Measurements from ENCODE around the gene OS9.

OS9 gene

DNA sequence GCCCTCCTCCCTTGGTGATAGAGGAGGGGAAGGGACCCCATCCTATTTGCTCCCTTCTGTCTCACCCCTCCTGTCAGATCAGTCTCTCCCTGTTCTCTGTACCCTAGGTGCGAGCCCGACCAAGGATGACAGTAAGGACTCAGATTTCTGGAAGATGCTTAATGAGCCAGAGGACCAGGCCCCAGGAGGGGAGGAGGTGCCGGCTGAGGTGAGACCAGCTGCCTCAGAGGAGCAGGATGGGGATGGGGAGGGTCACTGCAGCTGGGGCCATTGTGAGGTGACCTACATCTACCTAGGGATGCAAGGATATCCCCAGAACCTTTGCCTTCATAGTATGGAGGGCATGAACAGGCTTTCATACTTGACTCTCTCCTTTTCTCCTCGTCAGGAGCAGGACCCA is 22.4 kb downstream of the OS9 start:
- H3K9me3 ChIP-seq (ENCODE audit: insufficient read depth, low read depth, low read length), result no peaks in the 10 kb centered on the region

DNA sequence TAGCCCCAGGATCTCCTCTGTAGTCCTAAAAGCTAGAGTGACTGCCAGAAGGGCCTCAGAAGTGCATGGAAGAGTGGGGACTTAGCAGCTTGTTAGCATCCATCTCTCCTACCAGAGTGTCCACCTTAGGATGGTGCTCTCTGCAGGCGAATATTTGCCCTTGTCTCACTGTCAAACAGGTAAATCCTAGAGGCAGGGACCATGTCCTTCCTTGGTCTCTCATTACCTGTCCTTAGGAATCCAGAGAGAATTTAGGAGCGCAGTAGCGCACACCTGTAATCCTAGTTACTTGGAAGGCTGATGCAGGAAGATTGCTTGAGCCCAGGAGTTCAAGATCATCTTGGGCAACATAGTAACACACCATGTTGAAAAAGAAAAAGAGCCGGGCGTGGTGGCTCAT is 23.2 kb downstream of the OS9 start:
- H3K4ac ChIP-seq (ENCODE audit: low read depth, low read length), result no peak overlapping the region
- DNase-seq, result no peak
- no peak overlapping the region for H4K8ac ChIP-seq (ENCODE audit: low read depth, low read length)
- no peak overlapping the region for H2BK120ac ChIP-seq (ENCODE audit: insufficient read depth, low read length, poor library complexity)
- no peaks in the 10 kb centered on the region for H3K79me2 ChIP-seq (ENCODE audit: control insufficient read depth, insufficient read depth, low read length, poor library complexity)
- H4K91ac ChIP-seq (ENCODE audit: low read depth, low read length), result no peak overlapping the region
- WGBS (ENCODE audit: extremely low coverage, insufficient coverage, insufficient read length), result no CpG with 5 or more reads among the region's 5 CpGs
- no peak overlapping the region for H3K4me3 ChIP-seq (ENCODE audit: low read depth, low read length)
- peaks cover 46 to 58% of the 10 kb centered on the region in 2 experiments for H3K36me3 ChIP-seq (ENCODE audit: control insufficient read depth in 1 of 2, insufficient read depth in 2 of 2, low read length in 2 of 2)
- H3K18ac ChIP-seq (ENCODE audit: low read length), result no peak overlapping the region
- peaks cover 1% of the 10 kb centered on the region for H3K9me3 ChIP-seq (ENCODE audit: insufficient read depth, low read depth, low read length)
- H2BK5ac ChIP-seq (ENCODE audit: low read depth, low read length, poor library complexity), result no peak overlapping the region
- no peak overlapping the region for H3K9ac ChIP-seq (ENCODE audit: low read length)
- H2BK12ac ChIP-seq (ENCODE audit: low read length), result no peak overlapping the region
- H3K4me1 ChIP-seq (ENCODE audit: control insufficient read depth in 1 of 2, insufficient read depth in 2 of 2, low read length in 2 of 2), result no peaks in the 10 kb centered on the region
- no peak overlapping the region for H3K14ac ChIP-seq (ENCODE audit: low read length)
- no peaks in the 10 kb centered on the region for H3K27me3 ChIP-seq (ENCODE audit: insufficient read depth, low read length)
- H2AFZ ChIP-seq (ENCODE audit: insufficient read depth, low read length, poor library complexity), result no peak overlapping the region
- H3K23ac ChIP-seq (ENCODE audit: low read length), result no peak overlapping the region
- H3K79me1 ChIP-seq (ENCODE audit: low read length), result no peaks in the 10 kb centered on the region
- no peak overlapping the region for H4K12ac ChIP-seq (ENCODE audit: low read depth, low read length)
- H2AK5ac ChIP-seq (ENCODE audit: low read length), result no peak overlapping the region
- no peak overlapping the region for H3K4me2 ChIP-seq (ENCODE audit: low read length)
- H3K27ac ChIP-seq (ENCODE audit: low read depth, low read length), result no peak overlapping the region

More for the DNA sequence above, 22.4 kb downstream of the OS9 start:
- H3K27me3 ChIP-seq (ENCODE audit: insufficient read depth, low read length), result no peaks in the 10 kb centered on the region
- no peak overlapping the region for H2AFZ ChIP-seq (ENCODE audit: insufficient read depth, low read length, poor library complexity)
- no peak overlapping the region for H3K9ac ChIP-seq (ENCODE audit: low read length)
- no peak overlapping the region for H2BK120ac ChIP-seq (ENCODE audit: insufficient read depth, low read length, poor library complexity)
- no peak overlapping the region for H3K4ac ChIP-seq (ENCODE audit: low read depth, low read length)
- no peak overlapping the region for H3K23ac ChIP-seq (ENCODE audit: low read length)
- H3K4me3 ChIP-seq (ENCODE audit: low read depth, low read length), result no peak overlapping the region
- no peak overlapping the region for H3K18ac ChIP-seq (ENCODE audit: low read length)
- H3K79me2 ChIP-seq (ENCODE audit: control insufficient read depth, insufficient read depth, low read length, poor library complexity), result no peaks in the 10 kb centered on the region
- no peak overlapping the region for H4K91ac ChIP-seq (ENCODE audit: low read depth, low read length)
- H3K36me3 ChIP-seq (ENCODE audit: control insufficient read depth in 1 of 2, insufficient read depth in 2 of 2, low read length in 2 of 2), result peaks cover 43 to 52% of the 10 kb centered on the region in 2 experiments
- H3K79me1 ChIP-seq (ENCODE audit: low read length), result no peaks in the 10 kb centered on the region
- WGBS (ENCODE audit: extremely low coverage, insufficient coverage, insufficient read length), result no CpG with 5 or more reads among the region's 4 CpGs
- no peak overlapping the region for H3K27ac ChIP-seq (ENCODE audit: low read depth, low read length)
- no peak for DNase-seq
- H3K4me2 ChIP-seq (ENCODE audit: low read length), result no peak overlapping the region
- H2BK5ac ChIP-seq (ENCODE audit: low read depth, low read length, poor library complexity), result no peak overlapping the region
- no peak overlapping the region for H4K12ac ChIP-seq (ENCODE audit: low read depth, low read length)
- no peaks in the 10 kb centered on the region for H3K4me1 ChIP-seq (ENCODE audit: control insufficient read depth in 1 of 2, insufficient read depth in 2 of 2, low read length in 2 of 2)
- H2AK5ac ChIP-seq (ENCODE audit: low read length), result no peak overlapping the region
- H4K8ac ChIP-seq (ENCODE audit: low read depth, low read length), result no peak overlapping the region
- H3K14ac ChIP-seq (ENCODE audit: low read length), result no peak overlapping the region
- H2BK12ac ChIP-seq (ENCODE audit: low read length), result no peak overlapping the region

DNA sequence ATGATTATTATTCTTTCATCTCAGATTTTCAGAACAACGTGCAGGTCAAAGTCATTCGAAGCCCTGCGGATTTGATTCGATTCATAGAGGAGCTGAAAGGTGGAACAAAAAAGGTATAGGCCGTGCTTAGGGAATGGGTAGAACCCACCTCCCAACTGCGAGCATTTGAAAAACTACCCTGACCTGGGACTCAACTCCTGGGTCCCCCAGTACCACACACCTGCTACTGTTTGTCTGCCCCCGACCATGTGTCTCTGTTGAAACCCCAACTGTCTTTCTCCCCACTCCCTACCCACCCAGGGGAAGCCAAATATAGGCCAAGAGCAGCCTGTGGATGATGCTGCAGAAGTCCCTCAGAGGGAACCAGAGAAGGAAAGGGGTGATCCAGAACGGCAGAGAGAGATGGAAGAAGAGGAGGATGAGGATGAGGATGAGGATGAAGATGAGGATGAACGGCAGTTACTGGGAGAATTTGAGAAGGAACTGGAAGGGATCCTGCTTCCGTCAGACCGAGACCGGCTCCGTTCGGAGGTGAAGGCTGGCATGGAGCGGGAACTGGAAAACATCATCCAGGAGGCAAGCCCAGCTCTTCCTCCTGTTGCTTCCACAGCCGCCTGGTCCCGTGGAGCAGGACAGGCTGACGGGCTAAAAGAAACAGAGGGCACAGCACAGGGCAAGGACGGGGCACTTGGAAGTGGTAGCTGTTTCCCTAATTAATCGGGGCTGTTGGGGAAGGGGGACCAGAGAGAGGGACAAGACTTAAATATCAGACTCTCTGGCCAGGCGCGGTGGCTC is 24.1 kb downstream of the OS9 start:
- Histone ChIP-seq H3K23ac (ENCODE audit: low read length) (no peak overlapping the region), H3K27ac (ENCODE audit: low read depth, low read length) (no peak overlapping the region), H2AK5ac (ENCODE audit: low read length) (no peak overlapping the region), H2BK12ac (ENCODE audit: low read length) (no peak overlapping the region), H2BK120ac (ENCODE audit: insufficient read depth, low read length, poor library complexity) (no peak overlapping the region), H3K4me3 (ENCODE audit: low read depth, low read length) (no peak overlapping the region), H3K9ac (ENCODE audit: low read length) (no peak overlapping the region), H4K91ac (ENCODE audit: low read depth, low read length) (no peak overlapping the region), H3K79me2 (ENCODE audit: control insufficient read depth, insufficient read depth, low read length, poor library complexity) (no peaks in the 10 kb centered on the region), H4K12ac (ENCODE audit: low read depth, low read length) (no peak overlapping the region), H2AFZ (ENCODE audit: insufficient read depth, low read length, poor library complexity) (no peak overlapping the region), H3K14ac (ENCODE audit: low read length) (no peak overlapping the region), H3K79me1 (ENCODE audit: low read length) (no peaks in the 10 kb centered on the region), H2BK5ac (ENCODE audit: low read depth, low read length, poor library complexity) (no peak overlapping the region), H3K4me2 (ENCODE audit: low read length) (no peak overlapping the region), H3K18ac (ENCODE audit: low read length) (no peak overlapping the region), H3K4me1 (ENCODE audit: control insufficient read depth in 1 of 2, insufficient read depth in 2 of 2, low read length in 2 of 2) (no peaks in the 10 kb centered on the region), H3K36me3 (ENCODE audit: control insufficient read depth in 1 of 2, insufficient read depth in 2 of 2, low read length in 2 of 2) (peaks cover 46 to 58% of the 10 kb centered on the region in 2 experiments), H3K27me3 (ENCODE audit: insufficient read depth, low read length) (no peaks in the 10 kb centered on the region), H4K8ac (ENCODE audit: low read depth, low read length) (no peak overlapping the region), H3K4ac (ENCODE audit: low read depth, low read length) (no peak overlapping the region), H3K9me3 (ENCODE audit: insufficient read depth, low read depth, low read length) (peaks cover 1% of the 10 kb centered on the region)
- no peak for DNase-seq
- 100% methylated on average over 2 of the region's 22 CpGs for WGBS (ENCODE audit: extremely low coverage, insufficient coverage, insufficient read length)

DNA sequence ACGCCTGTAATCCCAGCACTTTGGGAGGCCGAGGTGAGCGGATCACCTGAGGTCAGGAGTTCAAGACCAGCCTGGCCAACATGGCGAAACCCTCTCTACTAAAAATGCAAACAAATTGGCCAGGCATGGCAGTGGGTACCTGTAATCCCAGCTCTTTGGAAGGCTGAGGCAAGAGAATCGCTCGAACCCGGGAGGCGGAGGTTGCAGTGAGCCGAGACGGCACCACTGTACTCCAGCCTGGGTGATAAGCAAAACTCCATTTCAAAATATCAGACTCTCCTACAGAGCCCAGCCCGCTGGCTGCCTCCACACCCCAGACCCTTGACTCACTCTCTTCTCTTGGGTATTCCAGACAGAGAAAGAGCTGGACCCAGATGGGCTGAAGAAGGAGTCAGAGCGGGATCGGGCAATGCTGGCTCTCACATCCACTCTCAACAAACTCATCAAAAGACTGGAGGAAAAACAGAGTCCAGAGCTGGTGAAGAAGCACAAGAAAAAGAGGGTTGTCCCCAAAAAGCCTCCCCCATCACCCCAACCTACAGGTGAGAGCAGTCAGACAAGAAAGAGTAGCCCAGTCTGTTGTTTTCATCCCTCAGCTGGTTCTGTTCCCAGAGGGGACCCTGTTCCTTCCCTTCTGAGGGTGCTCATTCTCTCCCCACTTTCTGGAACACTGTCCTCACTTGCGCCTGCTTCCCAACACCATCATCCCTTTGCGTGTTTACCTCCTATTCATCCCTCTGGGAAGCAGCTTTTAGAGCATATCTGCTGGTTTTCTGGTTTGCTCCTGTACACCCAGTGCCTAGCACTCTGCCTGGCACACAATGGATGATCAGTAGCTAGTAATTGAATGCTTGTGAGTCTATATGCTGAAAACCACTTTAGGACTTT is 25.0 kb downstream of the OS9 start:
- Histone ChIP-seq H4K12ac (ENCODE audit: low read depth, low read length) (no peak overlapping the region), H2AFZ (ENCODE audit: insufficient read depth, low read length, poor library complexity) (no peak overlapping the region), H3K79me1 (ENCODE audit: low read length) (no peaks in the 10 kb centered on the region), H3K27ac (ENCODE audit: low read depth, low read length) (no peak overlapping the region), H3K4me3 (ENCODE audit: low read depth, low read length) (no peak overlapping the region), H3K27me3 (ENCODE audit: insufficient read depth, low read length) (no peaks in the 10 kb centered on the region), H3K4ac (ENCODE audit: low read depth, low read length) (no peak overlapping the region), H2AK5ac (ENCODE audit: low read length) (no peak overlapping the region), H3K18ac (ENCODE audit: low read length) (no peak overlapping the region), H2BK120ac (ENCODE audit: insufficient read depth, low read length, poor library complexity) (no peak overlapping the region), H3K79me2 (ENCODE audit: control insufficient read depth, insufficient read depth, low read length, poor library complexity) (no peaks in the 10 kb centered on the region), H3K4me2 (ENCODE audit: low read length) (no peak overlapping the region), H2BK12ac (ENCODE audit: low read length) (no peak overlapping the region), H3K23ac (ENCODE audit: low read length) (no peak overlapping the region), H4K91ac (ENCODE audit: low read depth, low read length) (no peak overlapping the region), H4K8ac (ENCODE audit: low read depth, low read length) (no peak overlapping the region), H3K4me1 (ENCODE audit: control insufficient read depth in 1 of 2, insufficient read depth in 2 of 2, low read length in 2 of 2) (no peaks in the 10 kb centered on the region), H3K36me3 (ENCODE audit: control insufficient read depth in 1 of 2, insufficient read depth in 2 of 2, low read length in 2 of 2) (peaks cover 46 to 58% of the 10 kb centered on the region in 2 experiments), H2BK5ac (ENCODE audit: low read depth, low read length, poor library complexity) (no peak overlapping the region), H3K14ac (ENCODE audit: low read length) (no peak overlapping the region), H3K9me3 (ENCODE audit: insufficient read depth, low read depth, low read length) (peaks cover 1% of the 10 kb centered on the region), H3K9ac (ENCODE audit: low read length) (no peak overlapping the region)
- no CpG with 5 or more reads among the region's 15 CpGs for WGBS (ENCODE audit: extremely low coverage, insufficient coverage, insufficient read length)
- no peak for DNase-seq
